Gastrocnemius medialis (tissue), 4 donors: ENCODE measurements around the gene FAM76A. TPM values are rescaled to one million over a fixed set of nuclear protein-coding genes. Genes with fewer than 3 reads are reported as not detected.

Experiments used
- ATAC-seq, 2 donors: fragments of 150-250 bp; one replicate each; pipeline ENCODE4 v1.9.1; 2016
- DNase-seq, 2 donors: peaks; one replicate each; pipeline ENCODE4 v3.0.0-alpha.2; 2019
- H3K27ac ChIP-seq, 4 donors: fragments of 200-600 bp; sonication (generic); 1 replicate in 1 of 4; 2 replicates in 3 of 4; pipeline ENCODE4 v1.5.1; 2016 to 2018; ENCODE audit warnings: mild to moderate bottlenecking in 2 of 4, moderate library complexity in 1 of 4
- H3K27me3 ChIP-seq, 3 donors: fragments of 200-600 bp; sonication (generic) in 2 of 3; 1 replicate in 1 of 3; 2 replicates in 2 of 3; pipeline versions ENCODE4 v1.5.1 to v1.6.0; 2016 to 2019; ENCODE audit warnings: mild to moderate bottlenecking in 1 of 3, moderate library complexity in 1 of 3
- H3K36me3 ChIP-seq, 2 donors: fragments of 200-600 bp; sonication (generic) in 1 of 2; one replicate each; pipeline ENCODE4 v1.5.1; 2017 to 2018
- H3K4me1 ChIP-seq, 2 donors: fragments of 200-600 bp; sonication (generic) in 1 of 2; one replicate each; pipeline ENCODE4 v1.5.1; 2016 to 2017; ENCODE audit warnings: mild to moderate bottlenecking in 2 of 2
- H3K4me3 ChIP-seq, 4 donors: fragments of 200-600 bp; sonication (generic) in 3 of 4; 1 replicate in 1 of 4; 2 replicates in 3 of 4; pipeline ENCODE4 v1.5.1; 2016 to 2019; ENCODE audit warnings: mild to moderate bottlenecking in 2 of 4
- H3K9me3 ChIP-seq, 3 donors: fragments of 200-600 bp; sonication (generic) in 2 of 3; 1 replicate in 1 of 3; 2 replicates in 2 of 3; pipeline ENCODE4 v1.5.1; 2016 to 2019
- POLR2A ChIP-seq, 2 donors: fragments of 450-650 bp; IDR thresholded peaks; one replicate each; pipeline ENCODE4 v1.6.1; 2017; ENCODE audit warnings: antibody characterized with exemption in 2 of 2, mild to moderate bottlenecking in 2 of 2, moderate library complexity in 2 of 2
- in situ Hi-C, 4 donors: fragments of 200-750 bp; cut with MboI; loops; one replicate each; pipeline versions ENCODE4 v1.15.0 to v1.8.0; 2017; ENCODE audit warnings: low sequenced_read_pairs in 4 of 4
- intact Hi-C: fragments of 100-400 bp; cut with DNase I; formaldehyde crosslinking; loops from one replicate; pipeline ENCODE4 v1.15.1; 2023; ENCODE audit warnings: low total_unique reads
- total RNA-seq, 4 donors: library from RNA; depleted of rRNA; stranded (reverse); fragments of >200 nt; gene quantifications; one replicate each; pipeline versions ENCODE4 v1.1.0 to v1.2.3, GENCODE V29; 2016
- TF ChIP-seq, protein P1 (sequence below), 5 experiments: fragments of 450-650 bp in 3 of 5; fragments of 200-600 bp in 2 of 5; sonication (generic) in 2 of 5; IDR thresholded peaks in 4 of 5; conservative IDR thresholded peaks in 1 of 5; 1 replicate in 4 of 5; 2 replicates in 1 of 5; pipeline ENCODE4 v1.5.1; 2016 to 2019; ENCODE audit warnings: antibody characterized with exemption in 5 of 5, mild to moderate bottlenecking in 3 of 5, moderate library complexity in 3 of 5

The FAM76A gene
- total RNA-seq, 4 donors from 2014 or later: 9.4 to 20.0 (median 15.5) TPM

DNA sequence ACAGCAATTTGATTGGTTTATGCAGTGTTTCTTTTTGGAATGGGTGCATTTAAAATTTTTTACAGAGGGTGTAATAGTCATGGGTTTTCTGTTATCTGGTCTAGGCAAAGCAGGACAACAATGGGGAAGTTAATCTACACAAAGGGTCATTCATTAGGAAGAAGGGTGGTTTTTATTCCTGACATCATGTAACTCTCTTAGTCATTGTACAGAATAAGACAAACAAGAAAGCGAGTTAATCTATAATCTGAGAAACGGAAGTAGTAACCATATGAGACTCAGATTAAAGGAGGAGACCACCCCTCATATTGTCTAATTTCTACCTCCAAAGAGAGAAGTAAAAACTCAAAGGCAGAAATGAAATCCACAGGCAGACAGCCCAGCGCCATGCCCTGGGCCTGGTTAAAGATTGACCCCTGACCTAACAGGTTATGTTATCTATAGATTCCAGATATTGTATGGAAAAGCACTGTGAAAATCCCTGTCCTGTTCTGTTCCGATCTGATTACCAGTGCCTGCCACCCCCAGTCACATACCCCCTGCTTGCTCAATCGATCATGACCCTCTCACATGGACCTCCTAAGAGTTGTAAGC lies 43.3 kb upstream of the FAM76A start:
- Histone ChIP-seq H3K4me3 (no peak overlapping the region), H3K27ac (no peak overlapping the region), H3K27me3 (no peaks in the 10 kb centered on the region), H3K9me3 (peaks cover 0 to 5% (median 0%) of the 10 kb centered on the region in 3 donors), H3K4me1 (no peaks in the 10 kb centered on the region), H3K36me3 (no peaks in the 10 kb centered on the region)
- intact Hi-C loops: no loop called here
- TF ChIP-seq, protein P1, sequence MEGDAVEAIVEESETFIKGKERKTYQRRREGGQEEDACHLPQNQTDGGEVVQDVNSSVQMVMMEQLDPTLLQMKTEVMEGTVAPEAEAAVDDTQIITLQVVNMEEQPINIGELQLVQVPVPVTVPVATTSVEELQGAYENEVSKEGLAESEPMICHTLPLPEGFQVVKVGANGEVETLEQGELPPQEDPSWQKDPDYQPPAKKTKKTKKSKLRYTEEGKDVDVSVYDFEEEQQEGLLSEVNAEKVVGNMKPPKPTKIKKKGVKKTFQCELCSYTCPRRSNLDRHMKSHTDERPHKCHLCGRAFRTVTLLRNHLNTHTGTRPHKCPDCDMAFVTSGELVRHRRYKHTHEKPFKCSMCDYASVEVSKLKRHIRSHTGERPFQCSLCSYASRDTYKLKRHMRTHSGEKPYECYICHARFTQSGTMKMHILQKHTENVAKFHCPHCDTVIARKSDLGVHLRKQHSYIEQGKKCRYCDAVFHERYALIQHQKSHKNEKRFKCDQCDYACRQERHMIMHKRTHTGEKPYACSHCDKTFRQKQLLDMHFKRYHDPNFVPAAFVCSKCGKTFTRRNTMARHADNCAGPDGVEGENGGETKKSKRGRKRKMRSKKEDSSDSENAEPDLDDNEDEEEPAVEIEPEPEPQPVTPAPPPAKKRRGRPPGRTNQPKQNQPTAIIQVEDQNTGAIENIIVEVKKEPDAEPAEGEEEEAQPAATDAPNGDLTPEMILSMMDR (IDR thresholded peaks at IDR 0.05 in 4 of 5, conservative IDR thresholded peaks at IDR 0.05 in 1 of 5): no peak
- TF ChIP-seq POLR2A (IDR thresholded peaks at IDR 0.05): no peak
- ATAC-seq (no peak), DNase-seq (no peak)
- in situ Hi-C loops: no loop called here

DNA sequence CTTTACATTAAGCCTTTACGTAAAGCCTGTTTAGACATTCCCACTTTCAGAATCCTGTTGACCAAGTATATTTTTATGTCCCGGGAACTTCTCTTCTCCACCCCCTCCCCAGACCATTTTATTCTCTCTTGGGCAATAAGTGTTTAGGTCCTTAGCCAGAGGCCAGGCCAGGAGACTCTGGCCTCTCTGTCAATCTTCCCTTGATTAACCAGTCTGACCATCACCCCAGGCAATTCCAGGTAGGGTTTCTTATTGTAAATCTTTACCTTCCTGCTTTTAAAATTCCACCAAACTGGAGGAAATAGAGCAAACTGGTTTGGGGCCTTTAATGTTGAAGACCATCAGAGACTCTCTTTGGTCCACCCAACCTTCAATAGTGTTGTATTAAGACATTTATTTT lies 41.6 kb upstream of the FAM76A start:
- TF ChIP-seq, protein P1 (IDR thresholded peaks at IDR 0.05 in 4 of 5, conservative IDR thresholded peaks at IDR 0.05 in 1 of 5): no peak
- no peak for TF ChIP-seq POLR2A (IDR thresholded peaks at IDR 0.05)
- no peak overlapping the region for H3K27ac ChIP-seq
- peaks cover 0 to 5% (median 0%) of the 10 kb centered on the region in 3 donors for H3K9me3 ChIP-seq
- intact Hi-C loops (no loop called here), in situ Hi-C loops (no loop called here)
- ATAC-seq: no peak
- H3K4me1 ChIP-seq: no peaks in the 10 kb centered on the region
- H3K36me3 ChIP-seq: no peaks in the 10 kb centered on the region
- H3K27me3 ChIP-seq: no peaks in the 10 kb centered on the region
- no peak overlapping the region for H3K4me3 ChIP-seq
- no peak for DNase-seq

DNA sequence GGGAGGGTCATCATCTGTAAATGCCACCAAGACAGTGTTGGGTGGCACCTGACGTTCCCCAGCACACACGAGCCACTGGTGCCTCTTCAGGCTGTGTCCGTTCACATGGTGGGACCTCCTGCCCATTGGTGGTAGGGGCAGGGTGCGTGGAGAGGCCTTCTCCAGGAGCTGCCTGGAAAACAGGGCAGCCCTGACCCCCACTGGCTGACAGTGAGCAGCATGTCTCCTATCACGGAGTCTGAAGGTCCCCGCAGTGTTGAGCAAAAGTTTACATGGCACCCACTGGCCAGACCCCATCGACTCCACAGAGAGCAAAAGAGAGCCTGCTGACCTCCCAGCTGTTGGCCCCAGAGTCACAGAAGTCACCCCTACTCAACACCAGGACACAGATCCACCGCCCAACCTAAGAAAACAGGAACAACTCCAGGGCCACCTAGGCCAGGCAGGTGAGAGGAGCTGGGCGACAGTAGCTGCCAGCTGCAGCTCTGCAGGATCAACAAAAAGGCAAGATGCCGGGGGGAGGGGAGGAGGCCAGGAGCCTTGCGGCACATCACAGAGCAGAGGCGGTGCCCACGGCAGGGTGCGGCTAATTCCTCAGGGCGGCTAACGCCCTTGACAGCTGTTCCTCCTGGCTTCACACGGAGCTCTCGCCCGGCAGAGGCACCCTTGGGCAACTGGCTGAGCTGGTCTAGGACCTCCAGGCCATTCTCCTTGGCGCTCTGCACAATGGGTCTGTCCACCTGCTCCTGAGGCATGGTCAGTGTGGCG lies 39.4 kb upstream of the FAM76A start:
- DNase-seq (no peak), ATAC-seq (no peak)
- in situ Hi-C loops: no loop called here
- H3K27me3 ChIP-seq: no peaks in the 10 kb centered on the region
- no peaks in the 10 kb centered on the region for H3K4me1 ChIP-seq
- H3K36me3 ChIP-seq: no peaks in the 10 kb centered on the region
- H3K9me3 ChIP-seq: no peaks in the 10 kb centered on the region
- H3K4me3 ChIP-seq: no peak overlapping the region
- TF ChIP-seq, protein P1 (IDR thresholded peaks at IDR 0.05 in 4 of 5, conservative IDR thresholded peaks at IDR 0.05 in 1 of 5): no peak
- no peak for TF ChIP-seq POLR2A (IDR thresholded peaks at IDR 0.05)
- intact Hi-C loops: no loop called here
- H3K27ac ChIP-seq: no peak overlapping the region

DNA sequence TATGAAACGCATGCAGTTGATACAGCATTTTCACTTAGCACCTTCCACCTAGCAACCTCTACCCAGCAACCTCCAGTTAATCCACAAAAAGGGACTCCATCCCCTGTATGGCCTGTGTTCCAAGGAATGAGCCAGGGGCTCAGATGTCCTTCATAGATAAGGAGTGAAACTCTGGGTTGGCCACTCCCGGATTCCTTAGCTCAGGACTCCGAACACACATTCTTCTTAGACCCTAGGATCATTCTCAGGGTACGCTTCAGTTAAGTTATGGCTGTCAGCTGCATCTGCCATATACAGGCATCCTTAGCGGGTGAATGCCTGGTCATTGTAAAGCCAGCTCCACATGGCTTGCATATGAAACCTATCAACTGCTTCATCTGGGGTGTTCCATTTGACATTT lies 37.9 kb upstream of the FAM76A start:
- Histone ChIP-seq H3K4me1 (no peaks in the 10 kb centered on the region), H3K36me3 (no peaks in the 10 kb centered on the region), H3K4me3 (no peak overlapping the region), H3K27ac (no peak overlapping the region), H3K9me3 (no peaks in the 10 kb centered on the region), H3K27me3 (no peaks in the 10 kb centered on the region)
- ATAC-seq (no peak), DNase-seq (no peak)
- TF ChIP-seq, protein P1 (IDR thresholded peaks at IDR 0.05 in 4 of 5, conservative IDR thresholded peaks at IDR 0.05 in 1 of 5): no peak
- no peak for TF ChIP-seq POLR2A (IDR thresholded peaks at IDR 0.05)
- in situ Hi-C loops: no loop called here
- intact Hi-C loops: no loop called here
